DMS53 treated with DMSO at 0.1 percent for 48 hours (cell line): ENCODE data around the gene SLC6A9.
A peak's percentile ranks its signal among the peaks of the same experiment; 100 is the strongest.

Source experiments
- DNase-seq: peaks from one replicate; lab custom pipeline; 2025; ENCODE audit not compliant: unreplicated experiment; lab: John Stamatoyannopoulos, UW

The SLC6A9 gene

DNA sequence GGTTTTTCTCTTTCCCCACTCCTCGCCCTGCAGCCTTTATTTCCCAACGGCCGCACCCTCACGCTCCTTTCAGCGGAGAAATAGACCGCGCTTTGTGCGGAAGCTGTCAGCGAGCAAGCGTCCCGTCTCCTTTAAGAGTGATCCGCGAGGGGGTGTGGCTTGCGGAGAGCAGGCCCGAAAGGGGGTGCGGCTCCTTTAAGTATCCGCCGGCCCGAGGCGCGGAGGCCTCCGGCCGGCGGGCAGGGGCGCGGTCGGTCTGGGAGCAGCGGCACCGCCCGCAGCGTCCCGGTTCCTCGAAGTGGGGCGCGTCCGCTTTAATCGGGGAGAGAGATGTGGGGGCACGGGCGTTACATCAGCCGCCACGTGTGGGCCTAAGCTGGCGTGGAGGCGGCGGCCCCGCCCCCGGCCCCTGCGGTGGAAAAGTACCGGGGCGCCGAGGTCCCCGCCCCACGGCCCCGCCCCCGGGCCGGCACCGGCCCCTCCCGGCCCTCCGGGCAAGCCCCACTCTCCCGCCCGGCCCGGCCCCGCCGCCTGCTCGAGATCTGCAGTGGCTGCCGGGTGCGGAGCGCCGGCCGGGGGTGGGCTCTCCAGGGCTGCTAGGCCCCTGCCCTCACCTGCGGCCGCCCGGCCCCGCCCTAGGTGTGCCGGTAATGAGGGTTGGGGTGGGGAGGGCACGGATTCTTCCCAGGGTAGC, 1.2 kb downstream of the SLC6A9 start:
- peak; percentile 81 for DNase-seq

DNA sequence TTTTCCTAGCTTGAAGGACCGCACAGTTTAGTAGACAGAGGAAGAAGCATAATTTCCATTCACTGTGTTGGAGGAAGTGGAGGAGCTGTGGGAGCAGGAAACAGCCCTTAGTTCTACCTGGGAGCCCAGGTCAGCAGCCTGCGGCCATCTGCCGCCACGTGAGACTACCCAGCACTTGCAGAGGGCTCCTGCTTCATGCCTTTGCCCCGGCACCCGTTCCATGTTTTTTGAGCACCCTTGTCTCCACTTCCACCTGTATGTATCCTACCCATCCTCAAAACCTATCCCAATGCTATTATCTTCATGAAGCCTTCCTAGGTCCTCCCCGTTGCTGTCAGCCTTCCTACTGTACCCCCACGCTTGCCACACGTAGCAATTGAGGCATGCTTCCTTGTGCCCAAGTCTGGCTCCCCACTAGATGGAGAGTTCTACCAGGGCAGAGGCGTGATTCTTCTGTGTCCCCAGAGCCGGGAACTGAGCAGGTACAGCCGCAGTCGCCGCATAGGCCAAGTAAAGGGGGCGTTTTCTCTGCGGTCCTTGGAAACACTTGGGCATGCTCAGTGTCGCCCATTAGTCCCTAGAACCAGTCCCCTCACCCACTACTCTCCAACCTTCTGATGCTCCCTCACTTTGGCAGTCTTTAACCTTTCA, 1.9 kb downstream of the SLC6A9 start:
- DNase-seq = no peak

DNA sequence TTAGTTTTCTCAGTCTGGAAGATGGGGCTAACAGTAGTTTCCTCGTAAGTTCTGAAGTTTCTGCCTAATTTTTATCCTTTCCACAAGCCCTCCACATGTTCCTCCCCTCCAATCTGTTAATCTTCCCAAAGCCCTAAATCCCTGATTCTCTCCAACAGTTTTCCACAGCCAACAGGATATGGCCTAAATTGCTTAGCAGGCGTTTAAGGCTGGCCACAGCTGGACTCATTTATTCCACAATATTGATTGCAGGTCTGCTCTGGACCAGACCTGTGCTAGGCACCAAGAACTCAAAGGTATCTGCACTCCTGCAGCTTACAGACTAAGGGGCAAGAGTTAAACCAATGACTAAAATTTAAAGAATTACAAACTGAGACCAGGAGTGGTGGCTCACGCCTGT, 3.9 kb downstream of the SLC6A9 start:
- no peak for DNase-seq

DNA sequence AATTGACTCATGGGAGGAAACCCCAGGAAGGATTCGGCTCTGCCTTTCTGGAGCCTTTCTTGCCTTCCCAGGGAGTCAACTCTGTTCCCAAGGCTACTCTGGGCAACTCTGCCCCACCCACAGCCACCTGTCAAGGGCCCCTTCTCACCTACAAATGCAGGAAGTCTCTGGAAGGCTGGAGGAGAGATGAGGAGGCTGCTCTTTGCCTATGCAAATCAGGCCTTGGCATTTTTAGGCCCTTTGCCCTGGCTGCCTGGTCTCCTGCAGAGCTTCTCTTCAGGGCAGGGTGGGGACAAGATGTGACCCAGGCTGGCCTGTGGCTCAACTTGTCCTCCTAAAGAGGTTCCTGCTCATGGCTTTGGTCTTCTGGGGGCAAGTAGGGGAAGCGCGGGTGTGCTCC, 5.4 kb downstream of the SLC6A9 start:
- no peak for DNase-seq

DNA sequence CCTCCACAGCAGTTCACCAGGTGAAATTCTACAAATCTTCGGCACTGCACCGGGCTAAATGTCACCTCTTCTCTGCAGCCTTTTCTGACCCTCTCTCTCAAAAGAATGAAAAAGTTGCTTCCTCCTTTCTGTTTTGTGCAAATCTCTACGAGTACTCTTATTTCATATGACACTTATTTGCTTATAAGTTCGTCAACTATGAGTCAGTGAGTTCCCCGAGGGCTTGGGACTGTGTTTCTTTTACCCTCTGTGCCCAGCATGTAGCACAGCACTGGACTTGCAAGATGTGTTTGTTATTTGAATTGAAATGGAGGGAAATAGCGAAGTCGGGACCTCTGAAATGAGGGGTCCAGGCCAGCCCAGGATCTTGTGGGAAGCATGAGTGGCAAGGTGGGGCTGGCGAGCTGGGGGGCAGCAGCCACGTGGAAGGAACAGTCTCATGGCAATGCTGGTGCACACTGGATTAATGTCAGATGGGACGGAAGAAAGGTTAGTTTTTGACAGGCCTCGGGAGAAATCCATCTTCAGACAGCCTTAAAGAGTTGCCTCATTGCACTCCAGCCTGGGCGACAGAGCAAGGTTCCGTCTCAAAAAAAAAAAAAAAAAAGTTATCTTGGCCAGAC, 6.2 kb downstream of the SLC6A9 start:
- DNase-seq = no peak

DNA sequence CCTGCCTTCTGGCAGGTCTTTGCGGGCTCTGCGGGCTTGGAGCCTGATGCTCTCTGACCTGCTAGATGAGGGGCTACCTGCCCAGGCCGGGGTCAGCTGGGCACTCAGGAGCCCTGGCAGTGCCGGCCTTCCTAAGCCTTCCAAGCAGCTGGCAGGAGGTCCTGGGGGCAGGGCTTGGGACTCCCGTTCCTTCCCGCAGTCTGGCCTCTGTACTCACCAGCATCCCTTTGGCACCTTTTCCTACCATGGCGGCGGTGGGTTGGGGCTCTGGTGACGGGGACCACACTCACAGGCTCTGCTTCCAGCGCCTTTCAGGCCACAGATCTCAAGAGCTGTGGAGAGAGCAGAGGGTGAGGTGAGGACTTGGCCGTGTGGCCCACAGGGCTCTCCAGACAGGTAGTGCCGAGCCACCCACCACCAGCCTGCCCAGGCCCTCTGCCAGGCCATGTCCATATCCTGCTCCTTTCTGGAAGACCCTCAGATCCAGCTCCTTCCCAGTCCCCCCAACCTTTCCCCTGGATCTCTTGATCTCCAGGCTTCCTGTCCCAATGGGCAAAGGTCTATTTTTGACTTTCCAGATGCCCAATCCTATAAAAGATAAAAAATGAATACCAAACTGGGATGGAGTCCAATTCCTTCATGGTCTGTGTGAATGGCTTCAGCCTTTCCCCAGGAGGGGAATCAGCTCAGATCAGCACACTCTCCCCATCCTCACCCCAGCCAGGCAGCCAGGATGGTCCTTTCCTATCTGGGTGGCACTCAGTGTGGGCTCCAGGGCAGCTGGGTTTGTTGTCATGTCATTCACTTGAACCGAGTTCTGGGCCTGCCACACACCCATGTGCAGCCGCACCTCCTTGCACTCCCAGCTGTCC, 7.0 kb downstream of the SLC6A9 start:
- DNase-seq = no peak

DNA sequence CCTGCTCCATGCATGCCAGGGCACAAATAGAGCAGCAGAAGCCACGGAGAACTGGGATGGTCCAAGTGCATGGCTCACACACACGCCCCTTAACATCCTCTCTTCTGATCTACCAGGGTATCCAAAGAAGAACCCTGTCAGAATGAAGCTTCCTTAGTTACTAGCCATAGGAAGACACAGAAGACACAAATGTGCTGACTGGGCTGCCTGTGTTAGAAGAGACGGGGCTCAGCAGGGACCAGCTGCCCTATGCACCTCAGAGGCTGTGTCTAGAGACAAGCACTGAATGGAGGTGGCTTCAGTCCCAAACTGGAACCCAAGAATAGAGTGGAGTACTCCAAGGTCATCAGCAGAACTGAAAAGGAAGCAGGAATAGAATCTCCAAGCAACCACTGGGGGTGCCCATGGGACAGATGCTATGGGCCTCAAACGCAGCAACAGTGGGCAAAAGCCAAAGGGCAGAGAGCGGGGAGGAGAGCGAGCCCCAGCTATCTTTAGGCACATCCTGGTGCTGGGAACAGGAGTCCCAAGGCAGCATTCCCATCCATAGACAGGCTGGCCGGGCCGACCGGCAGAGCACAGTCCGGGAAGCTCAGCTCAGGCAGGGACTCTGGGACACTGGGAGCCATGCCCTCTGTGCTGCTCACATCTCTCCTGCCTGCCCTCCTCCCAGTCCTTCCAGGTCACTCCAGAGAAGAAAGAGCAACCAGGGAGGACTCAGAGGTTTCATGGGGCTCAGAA, 9.5 kb downstream of the SLC6A9 start:
- no peak for DNase-seq

DNA sequence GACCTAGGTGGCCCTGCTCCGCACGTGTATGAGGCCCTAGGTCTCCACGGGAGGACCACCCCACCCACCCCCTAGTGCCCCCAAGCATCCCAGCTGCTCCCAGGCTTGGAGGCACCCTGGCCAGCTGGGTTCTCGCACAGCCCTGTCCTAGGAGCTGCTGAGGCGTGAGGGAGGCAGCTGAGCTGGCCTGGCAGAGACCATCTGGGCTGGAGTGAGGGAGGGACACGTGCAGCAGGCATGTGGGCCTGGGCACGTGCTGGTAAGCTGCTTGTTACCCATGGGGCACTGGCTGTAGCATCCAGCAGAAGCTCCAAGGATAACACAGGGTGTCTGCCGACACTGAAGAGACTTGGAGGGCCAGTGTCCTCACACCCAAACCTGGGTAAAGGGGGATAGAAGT, 10.1 kb downstream of the SLC6A9 start:
- DNase-seq = no peak

DNA sequence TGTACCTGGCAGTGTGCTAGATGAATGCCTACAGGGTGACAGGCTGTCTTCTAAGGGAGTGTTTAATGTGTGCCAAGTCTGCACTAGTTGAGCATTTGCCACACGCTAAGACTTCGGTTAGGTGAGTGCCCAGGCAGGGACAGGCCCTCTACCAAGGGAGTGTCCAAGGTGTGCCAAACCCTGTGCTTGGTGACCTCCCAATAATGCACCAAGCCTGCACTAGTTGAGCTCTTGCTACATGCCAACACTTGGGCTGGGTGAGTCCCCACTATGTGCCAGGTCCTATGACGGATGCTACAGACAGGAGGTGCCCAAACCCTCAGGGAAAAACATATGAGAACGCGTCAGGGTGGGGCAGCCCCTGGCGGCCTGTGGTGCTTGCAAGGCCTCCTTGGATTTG, 10.8 kb downstream of the SLC6A9 start:
- no peak for DNase-seq

DNA sequence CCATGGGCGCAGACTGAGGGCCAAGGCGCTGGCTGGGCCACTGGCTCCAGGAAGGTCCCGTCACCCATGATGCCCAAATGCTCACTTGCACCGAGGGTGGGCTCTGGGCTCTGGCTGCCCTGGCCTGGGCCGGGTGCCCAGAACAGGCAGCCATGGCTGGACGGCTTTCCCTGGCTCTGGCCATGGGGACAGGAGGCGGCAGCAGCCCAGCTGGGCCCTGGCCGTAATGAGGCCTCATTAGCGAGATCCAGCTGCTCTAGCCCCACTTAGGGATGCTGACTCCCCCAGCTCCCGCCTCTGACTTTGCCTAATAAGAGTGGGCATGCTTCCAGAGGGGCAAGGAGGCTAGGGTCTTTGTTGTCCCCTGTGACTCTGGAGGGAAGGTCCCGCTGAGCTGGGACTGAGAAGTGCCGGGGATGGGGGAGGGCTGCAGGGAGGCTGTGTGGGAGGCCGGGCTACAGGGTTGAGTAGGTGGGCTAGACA, 11.8 kb downstream of the SLC6A9 start:
- no peak for DNase-seq

DNA sequence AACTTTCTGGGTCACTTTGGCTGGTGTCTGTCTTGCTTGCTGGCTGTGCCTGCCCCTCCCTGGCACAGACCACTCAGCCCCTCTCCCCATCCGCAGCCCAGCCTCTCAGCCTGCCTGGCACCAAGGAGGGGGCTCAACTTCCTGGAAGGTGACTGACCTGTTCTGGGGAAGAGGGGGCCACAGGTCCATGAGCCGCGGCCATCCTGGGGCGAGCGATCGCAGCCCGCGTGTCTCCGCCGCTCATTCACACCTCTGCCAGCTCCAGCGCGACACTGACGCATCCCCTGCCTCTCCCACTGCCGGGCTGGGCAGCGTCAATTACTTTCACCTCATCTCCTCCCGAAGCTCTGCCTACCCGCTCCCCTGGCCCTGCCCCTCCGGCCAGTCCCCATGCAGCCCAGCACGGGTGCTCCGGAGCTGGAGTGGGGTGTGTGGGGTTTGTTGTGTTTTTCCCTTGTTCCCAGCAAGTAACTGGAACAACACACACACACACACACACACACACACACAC, 14.3 kb downstream of the SLC6A9 start:
- no peak for DNase-seq

DNA sequence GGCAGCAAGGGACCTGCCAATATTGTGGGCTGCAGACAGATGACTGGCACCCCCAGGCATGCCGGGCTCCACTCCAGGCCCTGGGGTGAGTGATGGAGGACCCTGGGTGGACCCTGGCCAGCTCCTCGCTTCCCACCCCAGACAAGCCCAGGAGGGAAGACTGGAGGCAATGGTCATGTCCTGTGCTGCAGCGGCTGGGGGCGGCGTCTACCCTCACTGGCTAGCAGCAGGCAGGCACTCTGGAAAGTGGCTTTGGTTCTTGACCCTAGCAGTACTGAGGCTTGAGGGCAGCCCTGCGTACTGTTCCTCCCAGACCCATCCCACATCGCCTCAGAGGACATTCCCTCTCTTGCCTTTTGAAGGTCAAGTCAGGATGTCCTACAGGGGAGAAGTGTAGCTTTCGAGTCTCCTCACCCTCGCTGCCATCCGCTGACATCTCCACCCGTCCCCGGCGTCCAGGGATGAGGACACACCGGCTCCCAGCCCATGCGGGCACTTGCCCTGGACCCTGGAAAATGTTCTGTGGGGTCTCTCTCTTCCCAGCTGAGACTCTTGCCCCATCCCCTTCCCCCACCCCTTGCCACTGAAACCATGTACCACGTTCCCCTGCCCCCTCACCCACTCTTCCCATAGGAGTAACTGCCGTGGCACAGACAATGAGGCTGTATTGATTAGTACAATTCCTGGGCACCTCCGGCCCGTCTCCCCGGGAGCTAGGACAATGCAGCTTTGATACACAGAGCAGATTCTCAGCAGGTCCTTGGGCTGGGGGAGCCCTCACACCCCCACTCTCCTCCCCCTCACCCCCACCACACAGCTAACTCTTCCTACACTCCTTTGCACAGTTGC, 15.0 kb downstream of the SLC6A9 start:
- no peak for DNase-seq

DNA sequence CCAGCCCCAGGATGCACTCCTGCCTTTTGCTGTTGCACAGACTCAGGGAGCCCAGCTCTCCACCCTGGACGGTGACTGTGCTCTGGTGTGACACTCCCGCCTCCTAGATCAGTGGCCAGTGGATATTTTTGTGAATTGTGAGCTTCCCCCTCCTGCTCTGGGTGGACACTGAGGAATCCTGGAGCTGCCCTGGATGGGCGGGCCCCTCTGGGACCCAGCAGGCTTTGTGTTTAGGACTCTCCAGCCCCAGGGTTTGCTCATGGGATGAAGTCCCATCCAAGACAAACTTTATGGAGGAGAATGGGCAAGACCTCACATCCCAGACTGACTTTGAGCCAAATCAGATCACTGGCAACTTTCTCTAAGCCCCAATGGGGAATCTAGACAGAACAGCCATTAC, 16.1 kb downstream of the SLC6A9 start:
- no peak for DNase-seq

DNA sequence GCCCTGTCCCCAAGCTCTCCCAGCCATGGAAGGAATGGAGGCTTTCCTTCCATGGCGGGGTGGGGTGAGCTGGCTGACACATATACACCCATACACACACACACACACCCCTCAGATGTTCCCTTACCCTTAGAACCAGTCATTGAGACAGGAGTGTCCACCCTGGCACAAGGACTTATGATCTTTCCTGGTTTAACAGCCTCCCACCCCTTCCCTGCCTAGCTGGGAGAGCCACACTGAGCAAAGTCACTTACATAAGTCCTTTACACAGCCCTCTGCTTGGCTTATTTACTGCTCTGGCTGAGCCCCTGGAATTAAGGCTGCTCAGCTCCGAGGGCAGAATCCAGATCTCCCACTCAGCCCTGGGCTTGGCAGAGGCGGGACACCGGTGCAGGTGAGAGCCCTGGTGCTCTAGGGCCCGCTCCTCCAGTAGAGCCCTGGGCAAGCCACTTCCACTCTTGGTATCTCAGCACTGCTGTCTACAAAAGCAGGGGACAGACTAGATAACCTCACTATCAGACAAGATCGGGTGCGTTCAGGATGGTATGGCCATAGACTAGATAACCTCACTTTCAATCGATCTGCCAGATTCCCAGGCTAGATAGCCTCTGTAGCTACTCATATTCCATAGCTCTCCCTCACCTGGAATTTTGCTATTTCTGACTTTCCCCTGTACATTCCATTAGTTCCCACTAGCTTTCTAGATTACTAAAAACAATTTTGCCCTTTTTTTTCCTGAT, 16.7 kb downstream of the SLC6A9 start:
- DNase-seq = no peak

DNA sequence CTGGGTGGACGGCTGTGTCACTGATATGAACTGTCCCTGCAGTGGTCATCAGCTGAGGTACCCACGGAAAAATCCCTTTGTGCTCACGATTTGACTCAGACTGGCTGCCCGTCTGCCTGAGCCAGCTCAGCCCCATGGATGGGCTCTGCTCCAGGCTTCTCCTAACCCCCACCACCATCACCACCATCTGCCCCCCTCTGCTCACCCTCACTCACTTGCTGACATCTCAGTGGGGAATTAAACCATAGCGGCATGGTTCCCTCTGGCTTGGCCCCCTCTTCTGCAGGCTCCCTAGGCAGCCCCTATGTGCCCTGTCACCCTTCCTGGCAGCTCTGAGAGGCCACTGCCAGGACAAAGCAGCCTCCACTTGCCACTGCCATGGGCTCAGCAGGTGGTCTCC, 17.3 kb downstream of the SLC6A9 start:
- DNase-seq = no peak

DNA sequence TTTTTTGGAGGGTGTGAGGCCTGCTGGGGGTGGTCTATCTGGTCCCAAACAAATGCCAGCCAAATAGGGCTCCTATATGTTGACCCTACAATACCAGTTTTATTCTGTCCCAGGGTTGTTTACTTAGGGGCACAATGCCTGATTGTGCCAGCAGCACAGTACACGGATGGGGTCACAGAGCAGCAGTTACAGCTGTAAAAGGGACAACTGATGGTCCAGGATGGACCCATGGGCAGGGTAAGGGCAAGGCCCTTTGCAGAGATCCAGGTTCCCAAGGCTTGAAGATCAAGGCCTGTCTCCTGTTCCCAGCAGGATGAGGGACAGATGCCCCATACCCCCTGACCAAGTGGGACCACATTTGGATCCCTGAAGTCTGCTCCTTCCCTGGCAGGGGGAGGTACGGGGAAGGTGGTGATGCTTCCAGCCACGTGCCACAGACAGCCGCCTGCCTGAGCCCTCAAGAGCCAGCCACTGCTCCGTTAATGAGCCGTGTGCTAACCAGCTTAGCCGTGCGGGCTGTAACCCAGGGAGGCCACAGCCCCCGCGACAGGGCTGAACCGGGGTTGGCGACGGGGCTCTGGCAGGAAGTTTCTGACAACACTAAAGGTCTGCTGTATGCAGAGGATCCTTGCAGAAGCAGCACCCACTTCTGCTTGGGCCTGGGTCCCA, 18.2 kb downstream of the SLC6A9 start:
- no peak for DNase-seq

DNA sequence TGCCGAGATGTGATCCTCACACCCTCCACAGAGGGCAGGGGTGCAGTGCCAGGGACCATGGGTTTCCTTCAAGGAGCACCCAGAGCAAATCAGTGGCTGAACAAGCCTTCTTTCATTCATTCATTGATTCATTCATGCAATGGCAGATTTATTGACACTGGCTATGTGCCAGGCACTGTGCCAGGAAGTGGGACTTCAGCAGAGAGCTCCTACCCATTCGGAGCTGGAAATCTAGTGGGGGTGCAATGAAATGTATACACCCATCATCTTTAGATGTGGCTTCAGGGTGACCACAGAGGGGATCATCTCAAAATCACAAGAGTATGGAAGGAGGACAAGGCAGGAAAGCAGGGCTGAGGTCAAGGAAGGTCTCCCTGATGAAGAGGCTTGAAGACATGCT, 18.9 kb downstream of the SLC6A9 start:
- no peak for DNase-seq

DNA sequence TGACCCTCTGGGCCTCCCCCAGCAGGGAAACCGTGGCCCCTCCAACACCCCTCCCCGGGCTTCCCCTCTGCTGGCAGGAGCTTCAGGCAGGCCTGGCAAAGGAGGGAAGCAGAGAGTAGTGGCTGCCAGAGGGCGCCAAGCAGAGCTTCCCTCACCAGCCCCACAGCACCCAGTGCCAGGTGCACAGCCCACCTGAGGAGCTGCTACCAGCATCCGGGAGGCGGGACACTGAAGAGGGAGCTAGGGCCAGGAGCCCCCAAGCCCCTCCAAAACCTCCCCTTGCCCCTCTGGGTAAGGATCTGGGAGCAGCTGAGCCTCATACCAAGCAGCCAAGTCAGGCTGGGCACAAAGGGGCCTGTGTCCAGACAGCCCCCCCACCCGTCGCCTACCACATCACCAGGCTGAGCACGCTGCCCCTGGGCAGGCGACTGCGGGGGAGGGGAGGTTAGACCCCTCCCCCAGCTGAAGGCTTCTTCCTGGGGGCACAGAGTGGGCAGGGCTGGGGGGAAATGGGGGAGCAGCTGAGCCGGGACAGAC, 20.3 kb downstream of the SLC6A9 start:
- no peak for DNase-seq
